ENCODE measurements around the gene MEMO1. TPM values are rescaled to one million over a fixed set of nuclear protein-coding genes. Genes with fewer than 3 reads are reported as not detected.

Gene MEMO1
- total RNA-seq, 1 experiment from 2014 or later, result 44.7 TPM

DNA sequence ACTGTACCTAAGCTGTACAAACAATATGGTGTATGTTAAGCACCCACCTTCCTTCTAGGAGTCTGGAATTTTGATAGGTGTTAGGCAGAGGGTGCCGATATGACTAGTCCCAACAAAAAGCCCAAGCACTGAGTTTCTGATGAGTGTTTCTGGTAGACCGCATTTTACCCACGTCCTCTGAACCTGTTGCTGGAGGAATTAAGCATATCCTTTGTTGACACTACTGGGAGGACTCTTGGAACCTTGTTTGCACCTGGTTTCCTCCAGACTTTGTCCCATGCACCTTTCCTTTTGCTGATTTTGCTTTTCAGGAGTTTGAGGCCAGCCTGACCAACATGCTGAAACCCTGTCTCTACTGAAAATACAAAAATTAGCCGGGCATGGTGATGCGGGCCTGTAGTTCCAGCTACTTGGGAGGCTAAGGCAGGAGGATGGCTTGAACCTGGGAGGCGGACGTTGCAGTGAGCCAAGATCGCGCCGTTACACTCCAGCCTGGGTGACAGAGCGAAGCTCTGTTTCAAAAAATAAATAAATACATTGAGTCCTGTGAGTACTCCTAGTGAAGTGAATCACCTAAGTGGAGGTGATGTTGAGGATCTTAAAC is 41.1 kb upstream of the MEMO1 start:
- POLR2A ChIA-PET, result interaction anchor here (1.2 kb wide), 1 partner anchor 12 kb away, joined by 3 read pairs; the partner anchor contains the start of gene DPY30
- RAD21 ChIA-PET (ENCODE audit: low non-redundant PET in 1 of 2, low total read pairs in 2 of 2, uncharacterized antibody in 2 of 2, unreplicated experiment in 2 of 2), result no interaction called here
- no peaks in the 10 kb centered on the region for H4K20me1 ChIP-seq (ENCODE audit: insufficient read depth)
- ATAC-seq, result no peak
- no peaks in the 10 kb centered on the region for H3K27me3 ChIP-seq (ENCODE audit: insufficient read depth, low read length)
- CTCF ChIA-PET, result no interaction called here
- no peaks in the 10 kb centered on the region for H3K9me2 ChIP-seq (ENCODE audit: insufficient read depth)
- intact Hi-C loops (cut with micrococcal nuclease), result no loop called here
- no peak overlapping the region for H2AFZ ChIP-seq (ENCODE audit: low read depth, low read length, poor library complexity, severe bottlenecking)
- no peaks in the 10 kb centered on the region for H3K9me3 ChIP-seq (ENCODE audit: control insufficient read depth in 1 of 2, insufficient read depth in 1 of 2, low read depth in 1 of 2, low read length in 2 of 2)
- H3K36me3 ChIP-seq (ENCODE audit: control insufficient read depth in 1 of 2, insufficient read depth in 2 of 2, low read length in 2 of 2), result no peaks in the 10 kb centered on the region
- no peak overlapping the region for H3K4me3 ChIP-seq (replicated peaks in 1 of 2; ENCODE audit: low read depth in 1 of 2, low read length in 2 of 2)
- H3K4me2 ChIP-seq (ENCODE audit: low read length), result no peak overlapping the region
- H3K79me2 ChIP-seq (ENCODE audit: insufficient read depth, low read length), result no peaks in the 10 kb centered on the region
- TF ChIP-seq ZNF274 (IDR thresholded peaks at IDR 0.05; ENCODE audit: low read depth, low read length) (no peak), POLR2AphosphoS5 (IDR thresholded peaks at IDR 0.05; ENCODE audit: low read depth, low read length) (no peak)
- TF ChIP-seq, protein P1, sequence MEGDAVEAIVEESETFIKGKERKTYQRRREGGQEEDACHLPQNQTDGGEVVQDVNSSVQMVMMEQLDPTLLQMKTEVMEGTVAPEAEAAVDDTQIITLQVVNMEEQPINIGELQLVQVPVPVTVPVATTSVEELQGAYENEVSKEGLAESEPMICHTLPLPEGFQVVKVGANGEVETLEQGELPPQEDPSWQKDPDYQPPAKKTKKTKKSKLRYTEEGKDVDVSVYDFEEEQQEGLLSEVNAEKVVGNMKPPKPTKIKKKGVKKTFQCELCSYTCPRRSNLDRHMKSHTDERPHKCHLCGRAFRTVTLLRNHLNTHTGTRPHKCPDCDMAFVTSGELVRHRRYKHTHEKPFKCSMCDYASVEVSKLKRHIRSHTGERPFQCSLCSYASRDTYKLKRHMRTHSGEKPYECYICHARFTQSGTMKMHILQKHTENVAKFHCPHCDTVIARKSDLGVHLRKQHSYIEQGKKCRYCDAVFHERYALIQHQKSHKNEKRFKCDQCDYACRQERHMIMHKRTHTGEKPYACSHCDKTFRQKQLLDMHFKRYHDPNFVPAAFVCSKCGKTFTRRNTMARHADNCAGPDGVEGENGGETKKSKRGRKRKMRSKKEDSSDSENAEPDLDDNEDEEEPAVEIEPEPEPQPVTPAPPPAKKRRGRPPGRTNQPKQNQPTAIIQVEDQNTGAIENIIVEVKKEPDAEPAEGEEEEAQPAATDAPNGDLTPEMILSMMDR (IDR thresholded peaks at IDR 0.05 in 2 of 3, conservative IDR thresholded peaks at IDR 0.05 in 1 of 3; ENCODE audit: borderline replicate concordance in 1 of 3, insufficient read depth in 1 of 3, low read depth in 2 of 3, low read length in 2 of 3), result no peak
- DNase-seq (ENCODE audit: low read depth, low spot score), result no peak
- no peaks in the 10 kb centered on the region for H3K4me1 ChIP-seq (ENCODE audit: control insufficient read depth in 1 of 2, insufficient read depth in 2 of 2, low read length in 2 of 2)
- no peak overlapping the region for H3K9ac ChIP-seq (ENCODE audit: low read length)
- no peak overlapping the region for H3K27ac ChIP-seq (ENCODE audit: low read depth, low read length)
- no TSS peak for BruUV-seq (replicated peaks)

DNA sequence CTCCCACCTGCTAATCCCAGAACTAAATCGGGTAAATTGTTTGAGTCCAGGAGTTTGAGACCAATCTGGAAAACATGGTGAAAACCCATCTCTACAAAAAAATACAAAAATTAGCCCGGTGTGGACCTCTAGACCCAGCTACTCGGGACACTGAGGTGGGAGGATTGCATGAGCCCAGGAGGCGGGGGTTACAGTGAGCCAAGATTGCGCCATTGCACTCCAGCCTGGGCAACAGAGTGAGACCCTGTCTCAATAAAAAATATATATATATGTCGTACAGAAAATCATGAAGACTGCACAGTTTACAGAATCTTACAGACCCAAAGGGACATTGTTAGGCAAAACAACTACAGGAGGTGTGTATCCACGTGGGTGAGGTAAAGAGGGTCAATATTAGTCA is 32.8 kb upstream of the MEMO1 start:
- RAD21 ChIA-PET (ENCODE audit: low non-redundant PET in 1 of 2, low total read pairs in 2 of 2, uncharacterized antibody in 2 of 2, unreplicated experiment in 2 of 2), result no interaction called here
- Histone ChIP-seq H3K9me2 (ENCODE audit: insufficient read depth) (no peaks in the 10 kb centered on the region), H3K27ac (ENCODE audit: low read depth, low read length) (no peak overlapping the region), H3K4me3 (replicated peaks in 1 of 2; ENCODE audit: low read depth in 1 of 2, low read length in 2 of 2) (no peak overlapping the region), H2AFZ (ENCODE audit: low read depth, low read length, poor library complexity, severe bottlenecking) (no peak overlapping the region), H4K20me1 (ENCODE audit: insufficient read depth) (no peaks in the 10 kb centered on the region), H3K79me2 (ENCODE audit: insufficient read depth, low read length) (peaks cover 9% of the 10 kb centered on the region), H3K9ac (ENCODE audit: low read length) (no peak overlapping the region), H3K27me3 (ENCODE audit: insufficient read depth, low read length) (no peaks in the 10 kb centered on the region), H3K36me3 (ENCODE audit: control insufficient read depth in 1 of 2, insufficient read depth in 2 of 2, low read length in 2 of 2) (no peaks in the 10 kb centered on the region), H3K9me3 (ENCODE audit: control insufficient read depth in 1 of 2, insufficient read depth in 1 of 2, low read depth in 1 of 2, low read length in 2 of 2) (no peaks in the 10 kb centered on the region), H3K4me1 (ENCODE audit: control insufficient read depth in 1 of 2, insufficient read depth in 2 of 2, low read length in 2 of 2) (peaks cover 3 to 13% of the 10 kb centered on the region in 2 experiments; a peak in 3 of 4 replicates), H3K4me2 (ENCODE audit: low read length) (no peak overlapping the region)
- BruUV-seq (replicated peaks), result no TSS peak
- POLR2A ChIA-PET, result no interaction called here
- no peak for DNase-seq (ENCODE audit: low read depth, low spot score)
- intact Hi-C loops (cut with micrococcal nuclease), result no loop called here
- CTCF ChIA-PET, result no interaction called here
- ATAC-seq, result no peak
- TF ChIP-seq EZH2 (IDR thresholded peaks at IDR 0.05) (no peak), POLR2AphosphoS5 (IDR thresholded peaks at IDR 0.05; ENCODE audit: low read depth, low read length) (no peak), CBX3 (IDR thresholded peaks at IDR 0.05; ENCODE audit: low read depth) (no peak), ELF1 (IDR thresholded peaks at IDR 0.05; ENCODE audit: borderline replicate concordance, low read depth) (no peak), SIN3A (IDR thresholded peaks at IDR 0.05; ENCODE audit: low read depth) (no peak), SRF (IDR thresholded peaks at IDR 0.05; ENCODE audit: low read depth) (no peak), POLR2A (IDR thresholded peaks at IDR 0.05; ENCODE audit: borderline replicate concordance, extremely low read depth, insufficient read depth, insufficient read length) (no peak)
- TF ChIP-seq, protein P2, sequence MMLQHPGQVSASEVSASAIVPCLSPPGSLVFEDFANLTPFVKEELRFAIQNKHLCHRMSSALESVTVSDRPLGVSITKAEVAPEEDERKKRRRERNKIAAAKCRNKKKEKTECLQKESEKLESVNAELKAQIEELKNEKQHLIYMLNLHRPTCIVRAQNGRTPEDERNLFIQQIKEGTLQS (IDR thresholded peaks at IDR 0.05), result no peak
- TF ChIP-seq, protein P3, sequence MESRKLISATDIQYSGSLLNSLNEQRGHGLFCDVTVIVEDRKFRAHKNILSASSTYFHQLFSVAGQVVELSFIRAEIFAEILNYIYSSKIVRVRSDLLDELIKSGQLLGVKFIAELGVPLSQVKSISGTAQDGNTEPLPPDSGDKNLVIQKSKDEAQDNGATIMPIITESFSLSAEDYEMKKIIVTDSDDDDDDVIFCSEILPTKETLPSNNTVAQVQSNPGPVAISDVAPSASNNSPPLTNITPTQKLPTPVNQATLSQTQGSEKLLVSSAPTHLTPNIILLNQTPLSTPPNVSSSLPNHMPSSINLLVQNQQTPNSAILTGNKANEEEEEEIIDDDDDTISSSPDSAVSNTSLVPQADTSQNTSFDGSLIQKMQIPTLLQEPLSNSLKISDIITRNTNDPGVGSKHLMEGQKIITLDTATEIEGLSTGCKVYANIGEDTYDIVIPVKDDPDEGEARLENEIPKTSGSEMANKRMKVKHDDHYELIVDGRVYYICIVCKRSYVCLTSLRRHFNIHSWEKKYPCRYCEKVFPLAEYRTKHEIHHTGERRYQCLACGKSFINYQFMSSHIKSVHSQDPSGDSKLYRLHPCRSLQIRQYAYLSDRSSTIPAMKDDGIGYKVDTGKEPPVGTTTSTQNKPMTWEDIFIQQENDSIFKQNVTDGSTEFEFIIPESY (IDR thresholded peaks at IDR 0.05; ENCODE audit: extremely low read depth, insufficient replicate concordance, low read length), result no peak
- TF ChIP-seq, protein P4, sequence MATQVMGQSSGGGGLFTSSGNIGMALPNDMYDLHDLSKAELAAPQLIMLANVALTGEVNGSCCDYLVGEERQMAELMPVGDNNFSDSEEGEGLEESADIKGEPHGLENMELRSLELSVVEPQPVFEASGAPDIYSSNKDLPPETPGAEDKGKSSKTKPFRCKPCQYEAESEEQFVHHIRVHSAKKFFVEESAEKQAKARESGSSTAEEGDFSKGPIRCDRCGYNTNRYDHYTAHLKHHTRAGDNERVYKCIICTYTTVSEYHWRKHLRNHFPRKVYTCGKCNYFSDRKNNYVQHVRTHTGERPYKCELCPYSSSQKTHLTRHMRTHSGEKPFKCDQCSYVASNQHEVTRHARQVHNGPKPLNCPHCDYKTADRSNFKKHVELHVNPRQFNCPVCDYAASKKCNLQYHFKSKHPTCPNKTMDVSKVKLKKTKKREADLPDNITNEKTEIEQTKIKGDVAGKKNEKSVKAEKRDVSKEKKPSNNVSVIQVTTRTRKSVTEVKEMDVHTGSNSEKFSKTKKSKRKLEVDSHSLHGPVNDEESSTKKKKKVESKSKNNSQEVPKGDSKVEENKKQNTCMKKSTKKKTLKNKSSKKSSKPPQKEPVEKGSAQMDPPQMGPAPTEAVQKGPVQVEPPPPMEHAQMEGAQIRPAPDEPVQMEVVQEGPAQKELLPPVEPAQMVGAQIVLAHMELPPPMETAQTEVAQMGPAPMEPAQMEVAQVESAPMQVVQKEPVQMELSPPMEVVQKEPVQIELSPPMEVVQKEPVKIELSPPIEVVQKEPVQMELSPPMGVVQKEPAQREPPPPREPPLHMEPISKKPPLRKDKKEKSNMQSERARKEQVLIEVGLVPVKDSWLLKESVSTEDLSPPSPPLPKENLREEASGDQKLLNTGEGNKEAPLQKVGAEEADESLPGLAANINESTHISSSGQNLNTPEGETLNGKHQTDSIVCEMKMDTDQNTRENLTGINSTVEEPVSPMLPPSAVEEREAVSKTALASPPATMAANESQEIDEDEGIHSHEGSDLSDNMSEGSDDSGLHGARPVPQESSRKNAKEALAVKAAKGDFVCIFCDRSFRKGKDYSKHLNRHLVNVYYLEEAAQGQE (IDR thresholded peaks at IDR 0.05; ENCODE audit: low read depth), result no peak

Data from HCT116 (cell line).